Activated naive CD4-positive, alpha-beta T cell treated with anti-CD3 and anti-CD28 coated beads, Interleukin-2, amount 10 ng/mL, durations not matched to agents 7 days and 5 days (primary cell): ENCODE data around the gene CBARP.

ENCODE experiments used
- CTCF ChIA-PET: fragments of 350-600 bp; sonication (Branson Sonifier 250); formaldehyde crosslinking; loops from one replicate; lab custom pipeline; 2021; ENCODE audit warnings: antibody characterized with exemption; lab: Charles Lee
- DNase-seq: peaks from one replicate; pipeline ENCODE4 v3.0.0-alpha.2; 2020
- H3K27ac Mint-ChIP-seq: one replicate; pipeline ENCODE4 v1.8.0; 2021; ENCODE audit warnings: mild to moderate bottlenecking, moderate library complexity, mixed read lengths
- H3K27me3 Mint-ChIP-seq: one replicate; pipeline ENCODE4 v1.8.0; 2021; ENCODE audit warnings: mild to moderate bottlenecking, mixed read lengths
- H3K36me3 Mint-ChIP-seq: one replicate; pipeline ENCODE4 v1.8.0; 2021; ENCODE audit warnings: mixed read lengths
- H3K4me1 Mint-ChIP-seq: one replicate; pipeline ENCODE4 v1.8.0; 2021; ENCODE audit warnings: mixed read lengths
- H3K4me3 Mint-ChIP-seq: one replicate; pipeline ENCODE4 v1.8.0; 2021; ENCODE audit warnings: mild to moderate bottlenecking, moderate library complexity, mixed read lengths
- H3K9me3 Mint-ChIP-seq: one replicate; pipeline ENCODE4 v1.8.0; 2021; ENCODE audit warnings: mixed read lengths

CBARP gene

GRCh38 chr19:1271528-1272422 lies 34.0 kb upstream of the CBARP start:
- H3K4me3 Mint-ChIP-seq = peak overlapping the region; percentile 87
- CTCF ChIA-PET = interaction anchor here (5.3 kb wide), 1 partner anchor 28 kb away, joined by 31 read pairs; no protein-coding TSS in a partner anchor
- H3K27me3 Mint-ChIP-seq = peaks cover 9% of the 10 kb centered on the region
- H3K27ac Mint-ChIP-seq = peak overlapping the region; percentile 55
- H3K36me3 Mint-ChIP-seq = peaks cover 46% of the 10 kb centered on the region
- no peak for DNase-seq
- no peaks in the 10 kb centered on the region for H3K9me3 Mint-ChIP-seq
- H3K4me1 Mint-ChIP-seq = peaks cover 66% of the 10 kb centered on the region

GRCh38 chr19:1270854-1271527 lies 33.2 kb upstream of the CBARP start:
- Mint-ChIP-seq H3K27me3 (peaks cover 9% of the 10 kb centered on the region), H3K36me3 (peaks cover 42% of the 10 kb centered on the region), H3K9me3 (no peaks in the 10 kb centered on the region), H3K4me3 (peak overlapping the region; percentile 87), H3K4me1 (peaks cover 64% of the 10 kb centered on the region), H3K27ac (peak overlapping the region; percentile 86)
- CTCF ChIA-PET = interaction anchor here (5.3 kb wide), 1 partner anchor 27 kb away, joined by 31 read pairs; no protein-coding TSS in a partner anchor
- no peak for DNase-seq

DNA sequence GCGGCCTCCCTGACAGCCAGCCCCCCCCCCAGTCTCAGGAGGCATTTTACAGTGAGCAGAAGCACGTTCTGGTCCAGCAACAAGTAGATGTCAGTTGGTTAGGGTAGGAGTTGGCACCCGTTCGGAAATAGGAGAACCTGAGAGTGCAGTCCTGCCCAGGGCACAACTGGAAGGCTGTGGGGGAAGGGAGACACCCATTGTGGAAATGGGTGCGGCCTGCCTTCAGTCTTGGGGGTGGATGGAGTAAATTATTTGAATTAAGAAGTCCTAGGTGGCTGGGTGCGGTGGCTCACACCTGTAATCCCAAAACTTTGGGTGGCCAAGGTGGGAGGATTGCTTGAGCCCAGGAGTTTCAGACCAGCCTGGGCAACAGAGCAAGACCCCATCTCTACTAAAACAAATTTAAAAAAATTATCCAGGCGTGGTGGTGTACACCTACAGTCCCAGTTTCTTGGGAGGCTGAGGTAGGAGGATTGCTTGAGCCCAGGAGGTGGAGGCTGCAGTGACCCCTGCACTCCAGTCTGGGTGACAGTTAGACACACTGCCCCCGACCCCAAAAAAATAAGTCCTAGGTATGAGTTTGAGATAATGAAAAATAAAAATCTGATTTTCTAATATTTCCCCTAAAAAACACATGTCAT lies 32.5 kb upstream of the CBARP start:
- Mint-ChIP-seq H3K27me3 (peaks cover 9% of the 10 kb centered on the region), H3K27ac (peak overlapping the region; percentile 86), H3K36me3 (peaks cover 42% of the 10 kb centered on the region), H3K4me3 (peak overlapping the region; percentile 87), H3K4me1 (peaks cover 69% of the 10 kb centered on the region), H3K9me3 (no peaks in the 10 kb centered on the region)
- CTCF ChIA-PET = no interaction called here
- DNase-seq = no peak

DNA sequence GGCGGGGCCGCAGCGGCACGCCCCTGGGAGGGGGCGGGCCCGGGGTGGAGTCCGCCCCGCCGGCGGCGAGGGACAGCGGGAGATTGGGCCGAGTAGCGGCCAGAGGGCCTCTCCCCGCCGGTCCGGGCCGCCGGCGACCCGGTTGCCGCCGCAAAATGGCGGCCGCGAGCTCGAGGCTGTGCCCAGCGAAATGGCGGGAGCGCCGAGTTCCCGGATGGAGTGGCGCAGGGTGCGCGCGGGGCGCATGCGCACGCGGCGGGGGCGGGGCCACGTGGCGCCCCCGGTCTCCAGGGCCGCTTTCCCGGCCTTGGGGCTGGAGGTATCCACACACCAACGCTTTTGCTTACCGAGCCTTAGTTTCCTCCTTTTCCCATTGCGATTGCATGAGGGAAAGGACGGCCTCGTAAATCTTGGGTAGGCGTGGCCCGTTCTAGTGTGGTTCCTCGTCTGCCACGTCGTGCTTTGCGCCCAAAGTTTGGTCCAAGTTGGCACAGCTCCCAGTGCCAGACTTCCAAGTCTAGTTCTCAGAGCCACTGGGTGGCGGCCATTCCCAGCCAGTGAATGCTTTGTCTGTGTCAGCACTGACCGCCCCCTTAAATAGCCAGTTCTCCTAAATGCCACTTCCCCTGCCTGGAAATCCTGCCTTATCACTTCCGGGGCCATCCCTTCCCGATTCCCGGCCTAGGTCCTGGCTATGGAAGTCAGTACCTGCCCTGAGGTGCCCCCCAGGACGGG lies 31.8 kb upstream of the CBARP start:
- Mint-ChIP-seq H3K27me3 (peaks cover 9% of the 10 kb centered on the region), H3K9me3 (no peaks in the 10 kb centered on the region), H3K4me1 (peaks cover 73% of the 10 kb centered on the region), H3K4me3 (peak overlapping the region; percentile 87), H3K27ac (peak overlapping the region; percentile 86), H3K36me3 (peaks cover 41% of the 10 kb centered on the region)
- CTCF ChIA-PET = interaction anchor here (1.5 to 6.5 kb wide), 2 partner anchors 21 to 26 kb away, joined by 5 to 295 read pairs; partner anchors contain the start of gene ATP5F1D
- peak; percentile 90 for DNase-seq

DNA sequence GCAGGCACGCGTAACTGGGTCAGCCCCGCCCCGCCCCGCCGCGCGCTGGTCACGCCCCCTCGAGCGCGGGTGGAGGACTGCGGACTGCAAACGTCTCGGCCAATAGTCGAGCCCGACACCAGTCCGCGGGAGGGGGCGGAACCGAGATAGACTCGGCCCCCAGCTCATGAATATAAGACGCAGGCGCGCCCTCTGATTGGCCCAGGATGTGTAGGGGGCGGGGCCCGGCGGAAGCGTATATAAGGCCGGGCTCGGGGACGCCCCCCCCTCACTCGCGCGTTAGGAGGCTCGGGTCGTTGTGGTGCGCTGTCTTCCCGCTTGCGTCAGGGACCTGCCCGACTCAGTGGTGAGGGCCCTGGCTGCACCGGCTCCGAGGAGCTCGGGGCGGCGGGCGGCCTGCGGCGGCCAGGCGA lies 31.3 kb upstream of the CBARP start, which contains the start of gene CIRBP:
CIRBP (plus strand) TSS at position 268 of the 413 bp plus-strand sequence. CDS start 1,602 bp downstream, outside the sequence.
- Mint-ChIP-seq H3K9me3 (no peaks in the 10 kb centered on the region), H3K27ac (peak within 1 kb of the TSS; percentile 90), H3K27me3 (peaks cover 9% of the 10 kb centered on the region), H3K36me3 (peaks cover 40% of the 10 kb centered on the region), H3K4me3 (peak within 1 kb of the TSS; percentile 87), H3K4me1 (peaks cover 71% of the 10 kb centered on the region)
- CTCF ChIA-PET = interaction anchor here (1.5 to 6.5 kb wide), 2 partner anchors 20 to 25 kb away, joined by 5 to 295 read pairs; partner anchors contain the start of gene ATP5F1D
- DNase-seq = peak; percentile 100

GRCh38 chr19:1268226-1269064 lies 30.6 kb upstream of the CBARP start:
- Mint-ChIP-seq H3K36me3 (peaks cover 34% of the 10 kb centered on the region), H3K27ac (peak overlapping the region; percentile 90), H3K4me3 (peak overlapping the region; percentile 74), H3K27me3 (peaks cover 9% of the 10 kb centered on the region), H3K9me3 (no peaks in the 10 kb centered on the region), H3K4me1 (peaks cover 70% of the 10 kb centered on the region)
- CTCF ChIA-PET = interaction anchor here (1.5 to 6.5 kb wide), 3 partner anchors 11 to 25 kb away, joined by 5 to 295 read pairs (median 17); partner anchors contain the start of gene ATP5F1D
- DNase-seq = no peak

DNA sequence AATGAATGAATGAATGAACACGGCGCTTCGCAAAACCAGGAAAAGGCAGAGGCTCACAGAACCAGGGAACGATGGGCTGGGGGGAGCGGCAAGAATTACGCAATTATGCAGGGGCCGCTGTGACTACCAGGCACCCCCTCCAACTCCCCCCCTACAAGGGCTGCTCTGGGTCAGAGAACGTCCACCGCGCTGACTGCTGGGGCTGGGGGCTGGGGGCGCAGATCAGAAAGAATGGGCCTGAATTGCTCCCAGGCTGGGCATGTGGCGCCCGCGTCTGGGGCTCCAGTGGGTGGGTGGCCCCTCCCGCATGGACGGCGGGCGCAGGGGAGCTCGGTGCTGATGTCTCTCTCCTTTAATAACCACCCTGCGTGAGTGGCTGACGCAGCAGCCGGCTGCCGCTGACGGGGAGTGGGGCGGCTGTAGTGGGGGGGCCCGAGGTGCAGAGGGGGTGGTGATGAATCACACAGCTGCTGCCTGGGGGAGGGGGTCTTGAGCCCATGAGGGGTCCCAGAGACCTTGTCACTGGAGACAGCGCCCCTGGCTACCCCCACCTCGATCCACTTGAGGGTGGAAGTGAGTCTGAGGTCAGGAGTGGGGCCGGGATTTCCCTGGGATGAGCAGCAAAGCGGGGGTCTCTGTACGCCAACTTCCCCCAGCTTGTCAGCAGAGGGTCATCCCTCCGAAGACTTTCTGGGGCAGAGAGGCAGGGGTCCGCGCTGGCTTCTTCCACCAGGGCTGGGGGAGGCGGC lies 29.8 kb upstream of the CBARP start:
- Mint-ChIP-seq H3K4me1 (peaks cover 73% of the 10 kb centered on the region), H3K27me3 (peaks cover 9% of the 10 kb centered on the region), H3K4me3 (peak overlapping the region; percentile 53), H3K36me3 (peaks cover 28% of the 10 kb centered on the region), H3K9me3 (no peaks in the 10 kb centered on the region), H3K27ac (no peak overlapping the region)
- DNase-seq = peak; percentile 42
- CTCF ChIA-PET = interaction anchor here (1.3 to 6.5 kb wide), 4 partner anchors 11 to 241 kb away, joined by 3 to 295 read pairs (median 18); partner anchors contain the start of genes ATP5F1D and CNN2

DNA sequence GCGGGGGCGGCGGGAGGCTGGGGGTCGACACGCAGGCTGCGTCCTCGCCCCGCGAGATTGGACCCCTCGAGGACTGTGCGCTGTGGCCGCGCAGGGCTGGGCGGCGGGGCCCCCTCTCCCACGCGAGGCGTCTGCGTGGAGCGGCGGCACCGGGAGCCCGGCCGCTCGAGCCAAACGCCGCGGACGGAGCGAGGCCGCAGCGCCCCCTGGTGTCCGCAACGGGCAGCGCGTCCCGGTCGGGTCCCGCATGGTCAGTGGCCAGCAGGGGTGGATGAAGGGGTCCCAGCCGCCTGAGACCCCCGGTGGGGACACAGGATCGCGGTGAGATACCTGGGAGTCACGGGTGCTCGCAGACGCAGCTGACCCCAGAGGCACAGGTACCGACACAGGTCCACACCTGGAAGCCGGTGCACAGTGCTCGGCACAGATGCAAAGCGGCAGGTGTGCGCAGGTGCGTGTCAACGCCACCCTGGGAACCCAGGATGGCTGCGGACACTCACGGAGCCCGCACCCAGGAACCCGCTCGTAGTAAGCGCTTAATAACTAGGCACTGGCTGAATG lies 29.2 kb upstream of the CBARP start:
- H3K27me3 Mint-ChIP-seq = peaks cover 9% of the 10 kb centered on the region
- H3K4me3 Mint-ChIP-seq = peak overlapping the region; percentile 53
- H3K4me1 Mint-ChIP-seq = peaks cover 72% of the 10 kb centered on the region
- DNase-seq = peak; percentile 75
- CTCF ChIA-PET = interaction anchor here (0.8 to 6.5 kb wide), 10 partner anchors 10 to 283 kb away, joined by 3 to 295 read pairs (median 3); partner anchors contain the start of genes ATP5F1D, CBARP, CNN2 and WDR18
- H3K36me3 Mint-ChIP-seq = peaks cover 24% of the 10 kb centered on the region
- no peaks in the 10 kb centered on the region for H3K9me3 Mint-ChIP-seq
- no peak overlapping the region for H3K27ac Mint-ChIP-seq

- Mint-ChIP-seq H3K27me3 (peaks cover 9% of the 10 kb centered on the region), H3K4me3 (peak overlapping the region; percentile 62), H3K27ac (peak overlapping the region; percentile 45), H3K4me1 (peaks cover 72% of the 10 kb centered on the region), H3K36me3 (peaks cover 18% of the 10 kb centered on the region), H3K9me3 (no peaks in the 10 kb centered on the region)
- CTCF ChIA-PET = interaction anchor here (0.8 to 6.5 kb wide), 11 partner anchors 9 to 282 kb away, joined by 3 to 295 read pairs (median 3); partner anchors contain the start of genes ATP5F1D, CBARP, CNN2 and WDR18
- peak; percentile 90 for DNase-seq
Measured at GRCh38 chr19:1266129-1266915, 28.5 kb upstream of the CBARP start.

DNA sequence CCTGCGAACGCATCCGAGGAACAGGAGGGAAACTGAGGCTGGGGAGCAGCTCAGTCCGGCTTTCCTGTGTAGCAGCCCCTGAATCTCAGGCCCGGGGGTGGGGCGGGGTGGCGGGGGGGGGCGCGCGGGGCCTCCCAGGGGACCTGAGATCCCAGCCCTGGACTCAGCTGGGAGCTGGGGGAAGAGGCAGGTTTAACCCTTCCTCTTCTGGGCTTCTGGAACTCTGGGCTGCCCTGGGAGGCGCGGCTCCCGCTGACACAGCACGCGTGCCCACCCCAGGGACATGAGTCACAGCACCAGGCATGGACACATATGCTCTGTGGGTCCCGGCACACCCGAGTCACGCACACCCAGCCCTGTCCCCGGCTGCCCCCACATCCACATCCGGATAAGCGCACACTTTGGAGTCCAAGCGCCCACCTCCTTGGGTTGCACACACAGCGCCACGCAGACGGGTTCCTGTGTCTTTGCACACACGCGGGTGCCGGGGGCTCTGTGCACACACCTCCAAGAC lies 27.9 kb upstream of the CBARP start:
- peak overlapping the region; percentile 45 for H3K27ac Mint-ChIP-seq
- H3K9me3 Mint-ChIP-seq = no peaks in the 10 kb centered on the region
- H3K4me3 Mint-ChIP-seq = peak overlapping the region; percentile 62
- peaks cover 12% of the 10 kb centered on the region for H3K36me3 Mint-ChIP-seq
- H3K4me1 Mint-ChIP-seq = peaks cover 67% of the 10 kb centered on the region
- peaks cover 9% of the 10 kb centered on the region for H3K27me3 Mint-ChIP-seq
- CTCF ChIA-PET = interaction anchor here (1.4 to 6.5 kb wide), 4 partner anchors 9 to 22 kb away, joined by 3 to 295 read pairs (median 18); partner anchors contain the start of gene ATP5F1D
- peak; percentile 61 for DNase-seq
